Ovary (tissue), 3 donors: ENCODE results near the gene PRDM16.

Experiments used
- CTCF ChIP-seq, 3 donors: fragments of 450-650 bp in 2 of 3; fragments of 200-600 bp in 1 of 3; IDR thresholded peaks; one replicate each; pipeline versions ENCODE4 v1.5.1 to v1.8.0; 2016 to 2022; ENCODE audit warnings: antibody characterized with exemption in 3 of 3, mild to moderate bottlenecking in 1 of 3
- POLR2A ChIP-seq: fragments of 450-650 bp; IDR thresholded peaks from one replicate; pipeline ENCODE4 v1.6.1; 2017; ENCODE audit warnings: antibody characterized with exemption, mild to moderate bottlenecking, moderate library complexity
- donor health status: DM: no; HTN: no; CAD: no.

- TF ChIP-seq CTCF (IDR thresholded peaks at IDR 0.05): no peak
- TF ChIP-seq POLR2A: no peak
Observed at GRCh38 chr1:3398396-3399140, 329.6 kb downstream of the PRDM16 start.
